ENCODE results near the gene MTCL1. TPM values are rescaled to one million over a fixed set of nuclear protein-coding genes. Genes with fewer than 3 reads are reported as not detected.

The MTCL1 gene
- polyA plus RNA-seq, 10 donors, result 16.9 to 43.9 (median 28.5) TPM

DNA sequence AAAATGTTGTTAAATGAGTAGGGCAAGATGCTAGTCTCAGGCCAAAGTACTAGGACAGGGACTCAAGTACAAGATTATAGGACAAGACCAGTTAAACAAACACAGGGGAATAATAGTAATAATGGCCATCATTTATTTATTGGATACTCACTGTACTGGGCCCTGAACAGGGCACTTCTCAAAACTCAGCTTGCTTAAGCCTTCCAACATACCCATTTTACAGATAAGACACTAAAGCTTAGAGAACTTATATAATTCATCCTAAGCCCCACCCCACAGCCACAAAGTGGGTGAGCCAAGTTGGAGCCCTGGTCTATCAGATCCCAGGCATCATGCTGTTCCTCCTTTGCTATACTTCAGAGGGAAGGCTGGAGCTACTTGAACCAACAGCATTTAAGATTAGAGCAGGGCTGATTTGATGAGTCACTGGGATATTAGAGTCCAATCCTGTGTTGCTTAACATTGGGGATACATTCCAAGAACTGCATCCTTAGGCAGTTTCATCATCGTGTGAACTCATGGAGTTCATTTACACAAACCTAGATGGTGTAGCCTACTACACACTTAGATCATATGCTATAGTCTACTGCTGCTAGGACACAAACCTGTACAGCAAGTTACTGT is 153.6 kb downstream of the MTCL1 start:
- peak in 2 of 3 donors; percentile 16 to 89 for DNase-seq

DNA sequence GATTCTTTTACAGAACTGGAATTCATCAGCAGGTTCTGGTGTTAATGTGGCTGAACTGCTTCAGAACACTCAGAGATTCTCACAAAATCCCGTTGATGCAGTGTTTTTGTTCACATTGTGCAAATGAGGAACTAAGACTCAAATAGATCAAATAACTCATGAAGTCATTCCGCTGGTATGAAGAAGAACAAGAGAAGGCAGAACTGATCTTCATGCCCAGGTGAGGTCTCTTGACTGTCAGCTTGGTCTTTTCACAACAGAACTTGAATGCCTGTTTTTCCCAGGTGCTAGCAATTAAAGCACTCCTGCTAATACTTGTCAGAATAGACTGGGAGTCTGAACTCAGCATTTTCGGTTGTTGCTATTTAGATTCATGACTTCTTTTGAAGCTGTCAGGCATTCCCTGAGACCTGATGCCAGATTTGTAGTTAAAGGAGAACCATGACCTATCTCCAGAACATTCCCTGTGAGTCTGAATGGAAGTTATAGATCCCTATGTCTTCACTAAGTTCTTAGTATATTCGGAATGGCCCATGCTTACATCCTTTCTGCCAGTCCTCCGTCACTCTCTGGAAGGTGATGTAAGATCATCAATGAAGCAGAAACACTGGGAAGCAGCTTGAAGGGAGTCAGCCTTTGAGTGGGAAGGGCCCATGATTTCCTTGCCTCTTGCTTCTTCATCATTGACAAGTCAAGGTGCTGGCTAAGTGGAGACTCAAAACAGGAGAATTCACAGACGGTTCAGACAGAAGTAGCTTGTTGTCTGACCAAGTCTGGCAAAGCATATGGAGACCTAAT is 155.7 kb downstream of the MTCL1 start:
- no peak for DNase-seq

DNA sequence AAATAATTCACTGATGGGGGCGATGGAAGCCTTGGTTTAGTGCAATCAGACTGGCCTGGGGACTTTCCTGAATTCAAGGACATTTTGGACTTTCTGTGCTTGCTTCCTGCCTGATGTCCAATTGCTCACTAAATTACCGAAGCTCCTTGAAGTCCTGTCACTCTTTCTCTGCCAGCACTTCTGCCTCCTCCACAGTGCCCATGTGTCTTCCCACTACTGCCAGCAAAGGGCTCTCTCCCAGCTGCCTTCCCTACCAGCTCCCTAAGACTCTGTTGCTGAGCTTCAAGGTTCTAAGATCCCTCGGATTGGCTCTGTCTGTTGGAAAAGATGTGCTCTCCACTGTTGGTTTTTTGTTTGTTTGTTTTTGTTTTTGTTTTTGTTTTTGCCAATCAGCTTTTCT is 158.1 kb downstream of the MTCL1 start:
- no peak for DNase-seq

DNA sequence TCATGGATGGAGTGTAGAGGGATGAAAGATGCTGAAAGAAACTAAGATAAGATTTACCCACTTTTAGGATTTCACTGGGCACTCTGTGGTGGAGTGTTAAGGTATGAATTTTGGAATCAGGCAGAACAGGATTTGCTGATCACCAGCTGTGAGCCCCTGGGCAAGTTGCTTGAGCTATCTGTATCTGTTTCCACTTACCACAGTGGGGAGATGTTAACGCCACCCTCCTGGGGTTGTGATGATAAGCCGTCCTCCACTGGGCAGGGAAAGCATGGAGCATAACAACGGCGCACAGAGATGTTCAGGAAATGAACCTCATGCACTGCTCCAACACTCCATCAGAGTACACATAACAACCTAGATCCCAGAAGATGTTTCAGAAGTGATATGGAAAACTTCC is 160.6 kb downstream of the MTCL1 start:
- no peak for DNase-seq

DNA sequence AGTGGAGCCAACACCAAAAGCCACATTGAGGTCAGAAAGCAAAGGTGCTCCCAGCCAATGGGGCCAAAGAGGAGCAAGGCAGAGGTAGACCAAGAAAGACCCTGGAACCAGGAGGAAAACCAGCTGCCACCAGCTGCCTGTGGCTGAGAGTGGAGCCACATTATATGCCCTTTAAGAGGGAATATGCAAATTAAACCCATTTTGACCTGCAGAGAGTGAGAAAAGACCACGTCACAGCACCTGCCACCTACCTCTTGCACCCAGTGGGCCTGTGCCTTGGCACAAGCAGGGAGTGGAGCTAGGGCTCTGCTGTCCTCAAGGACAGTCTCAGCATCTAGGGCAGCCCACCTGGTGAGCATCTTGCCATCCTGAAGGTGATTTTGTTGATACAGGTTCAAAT is 161.3 kb downstream of the MTCL1 start:
- DNase-seq, result no peak

DNA sequence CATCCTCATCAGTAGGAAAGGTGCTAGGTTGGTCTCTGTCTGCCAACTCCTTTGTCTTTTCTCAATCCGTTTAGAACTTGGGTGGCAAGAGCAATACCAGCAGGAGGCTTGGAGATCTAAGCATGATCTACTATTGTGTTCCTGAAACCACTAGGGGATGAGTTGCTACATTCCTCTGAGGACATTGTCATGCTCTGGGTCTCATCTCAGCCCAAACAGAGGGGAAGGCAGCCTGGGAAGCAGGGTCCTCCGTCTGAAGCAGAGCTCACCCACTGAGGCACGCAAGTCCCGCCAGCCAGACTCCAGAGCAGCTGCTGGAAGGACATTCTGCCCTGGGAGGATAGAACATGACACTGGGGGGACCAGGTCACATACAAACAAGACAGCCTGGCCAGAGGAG is 162.9 kb downstream of the MTCL1 start:
- DNase-seq, result no peak

DNA sequence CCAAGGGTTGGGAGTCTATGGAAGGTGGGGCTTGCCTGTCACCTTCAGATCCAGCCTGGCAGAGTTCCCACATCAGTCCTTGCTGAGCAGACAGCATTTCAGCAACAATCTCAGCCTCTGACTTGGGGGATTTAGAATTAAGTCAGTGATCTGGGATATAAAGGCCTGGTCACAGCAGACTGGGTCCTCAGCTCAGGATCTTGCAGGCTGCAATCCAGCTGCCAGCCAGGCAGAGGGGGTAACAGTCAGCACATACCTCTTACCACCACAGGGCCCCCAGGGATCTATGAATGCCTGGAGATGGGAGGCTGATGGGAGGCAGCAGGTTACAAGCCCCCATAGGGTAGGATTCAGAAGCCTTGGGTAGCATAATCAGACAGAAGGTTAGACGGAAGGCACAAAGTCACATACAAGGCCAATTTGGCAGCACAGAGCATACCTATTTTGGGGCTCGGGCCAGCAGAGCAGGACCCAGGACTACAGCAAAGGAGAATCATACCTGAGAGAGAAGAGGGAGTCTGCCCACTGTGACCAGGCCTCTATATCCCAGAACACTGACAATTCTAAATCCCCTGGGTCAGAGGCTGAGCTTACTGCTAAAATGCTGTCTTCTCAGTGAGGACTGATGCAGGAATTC is 163.5 kb downstream of the MTCL1 start:
- no peak for DNase-seq

DNA sequence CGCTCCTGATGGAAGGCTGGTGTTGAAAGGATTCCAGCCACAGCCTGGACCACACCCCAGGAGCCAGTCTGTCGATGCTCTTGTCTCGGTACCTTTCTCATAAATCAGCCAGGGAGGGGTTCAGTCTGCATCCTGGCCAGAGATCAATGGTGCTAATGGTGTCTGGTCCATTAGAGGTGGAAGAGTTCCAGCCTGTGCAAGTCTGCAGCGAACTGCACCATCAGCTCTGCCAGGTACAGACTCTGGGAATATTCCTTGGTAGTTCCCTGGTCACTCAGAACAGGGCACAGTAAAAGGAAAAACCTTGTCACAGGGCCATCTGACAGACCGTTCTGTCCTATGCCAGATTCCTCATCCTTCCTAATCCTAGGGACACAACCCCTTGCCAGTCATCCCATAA is 164.3 kb downstream of the MTCL1 start:
- DNase-seq, result no peak

DNA sequence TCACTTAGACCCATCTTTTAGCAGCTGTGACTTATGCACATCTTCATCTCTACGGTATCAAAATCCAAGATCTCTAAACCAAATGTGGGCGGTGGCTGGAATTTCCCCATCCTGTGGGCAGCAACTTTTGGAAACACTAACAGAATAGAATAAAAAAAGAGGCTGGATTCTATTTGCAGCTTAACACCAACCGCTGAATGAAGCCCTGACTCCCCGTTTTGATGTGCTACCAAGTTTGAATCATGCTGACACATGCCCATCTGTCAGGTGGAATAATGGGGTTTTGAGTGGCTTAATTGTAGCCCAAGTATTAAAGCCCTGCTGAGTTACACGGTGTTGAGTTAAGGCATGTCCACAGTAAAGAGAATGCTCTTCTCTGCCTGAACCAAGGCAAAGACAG is 165.2 kb downstream of the MTCL1 start:
- DNase-seq, result no peak

DNA sequence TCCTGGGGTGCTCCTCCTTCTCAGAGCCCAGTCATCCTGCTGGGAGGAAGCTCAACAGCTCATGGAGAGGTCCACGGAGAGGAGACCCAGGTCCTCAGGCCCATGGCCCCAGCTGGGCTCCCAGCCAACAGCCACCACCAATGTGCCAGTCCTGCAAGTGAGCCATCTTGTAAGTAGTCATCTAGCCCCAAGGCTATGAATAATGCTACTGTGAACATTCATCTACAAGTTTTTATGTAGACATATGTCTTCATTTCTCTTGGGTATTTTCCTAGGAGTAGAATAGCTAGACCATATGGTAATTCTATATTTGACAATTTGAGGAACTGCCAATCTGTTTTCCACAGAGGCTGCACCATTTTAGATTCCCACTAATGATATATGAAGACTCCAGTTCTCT is 166.1 kb downstream of the MTCL1 start:
- no peak for DNase-seq

DNA sequence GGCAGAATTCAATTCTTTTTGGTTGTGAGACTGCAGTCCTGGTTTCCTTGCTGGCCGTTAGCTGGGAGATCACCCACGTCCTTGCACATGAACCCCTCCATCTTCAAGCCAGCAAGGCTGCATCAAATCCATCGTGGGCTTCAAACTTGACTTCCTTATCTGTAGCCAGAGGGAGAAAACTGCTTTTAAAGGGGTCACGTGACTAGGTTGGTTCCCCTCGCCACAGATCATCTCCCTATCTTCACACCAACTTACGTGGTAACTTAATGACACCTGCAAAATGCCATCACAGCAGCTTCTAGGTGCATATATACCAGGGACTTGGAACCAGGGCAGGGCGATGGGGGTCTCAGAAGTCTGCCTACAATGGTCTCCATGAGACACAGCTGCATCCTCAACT is 169.5 kb downstream of the MTCL1 start:
- no peak for DNase-seq

DNA sequence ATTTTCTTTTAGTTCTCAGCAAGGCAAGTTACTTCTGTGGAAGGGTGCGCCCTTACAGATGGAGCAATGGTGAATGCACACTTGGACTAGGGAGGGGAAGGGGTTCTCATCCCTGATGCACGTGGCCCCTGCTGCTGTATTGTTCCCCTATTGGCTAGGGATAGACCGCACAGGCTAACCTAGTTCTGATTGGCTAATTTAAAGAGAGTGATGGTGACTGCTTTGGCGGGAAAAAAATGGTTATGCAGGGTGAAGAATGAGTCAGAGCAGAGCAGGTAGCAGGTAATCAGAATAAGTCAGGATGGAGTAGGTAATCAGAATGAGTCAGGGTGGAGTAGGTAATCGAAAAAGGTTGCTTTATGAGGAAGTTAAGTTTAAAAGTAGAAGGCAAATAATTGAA is 171.5 kb downstream of the MTCL1 start:
- no peak for DNase-seq

DNA sequence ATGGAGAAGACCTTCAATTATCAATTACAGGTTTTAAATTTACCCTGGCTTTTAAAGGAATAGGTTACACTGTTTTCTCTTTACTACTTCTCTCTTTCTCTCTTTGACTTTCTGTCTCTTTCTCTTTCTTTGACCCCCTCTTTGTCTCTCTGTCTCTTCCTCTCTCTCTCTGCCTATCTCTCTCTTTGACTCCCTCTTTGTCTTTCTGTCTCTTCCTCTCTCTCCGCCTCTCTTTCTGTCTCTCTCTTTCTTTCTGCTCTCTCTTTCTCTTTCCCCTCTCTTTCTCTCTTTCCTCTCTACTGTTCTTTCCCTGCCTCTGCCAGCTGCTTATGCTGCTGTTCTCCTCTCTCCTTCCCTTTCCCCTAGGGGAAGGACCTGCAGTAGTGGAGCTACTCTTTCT is 175.7 kb downstream of the MTCL1 start:
- no peak for DNase-seq

Other genes starting within 250 kb of the MTCL1 start
- 10 to 100 TPM; 40.9 to 74.6 (median 51.8) TPM for gene RAB12, start 96.1 kb upstream of the MTCL1 start, polyA plus RNA-seq (ENCODE audit: insufficient read length in 10 of 10)

All from muscle of back (tissue), 11 donors.